ENCODE data around the gene DPP6.
"Not testable (repeated sequence)": the region's sequence is repeated elsewhere in the genome, so short reads cannot be mapped to it uniquely, and the experiment has no call there.

Gene DPP6

GRCh38 chr7:154051006-154051642 is 1.1 kb upstream of the DPP6 start:
- not testable (repeated sequence) for H3K36me3 ChIP-seq; H3K9me3 ChIP-seq (ENCODE audit: severe bottlenecking); H3K27me3 ChIP-seq (ENCODE audit: insufficient read depth, low read depth, severe bottlenecking); H3K27ac ChIP-seq; DNase-seq
- 0 out of 2 replicates have a peak, but pooled peaks have one; percentile 2 for TF ChIP-seq CTCF (IDR thresholded peaks at IDR 0.05; ENCODE audit: low read depth, low read length)
- peak overlapping the region; percentile 31 for H3K4me3 ChIP-seq (ENCODE audit: low read depth, low read length)

GRCh38 chr7:154052530-154053252 is 493 bp downstream of the DPP6 start:
- not testable (repeated sequence) for H3K36me3 ChIP-seq; H3K27me3 ChIP-seq (ENCODE audit: insufficient read depth, low read depth, severe bottlenecking); H3K9me3 ChIP-seq (ENCODE audit: severe bottlenecking); H3K27ac ChIP-seq; DNase-seq
- H3K4me3 ChIP-seq (ENCODE audit: low read depth, low read length): peak overlapping the region; percentile 32

DNA sequence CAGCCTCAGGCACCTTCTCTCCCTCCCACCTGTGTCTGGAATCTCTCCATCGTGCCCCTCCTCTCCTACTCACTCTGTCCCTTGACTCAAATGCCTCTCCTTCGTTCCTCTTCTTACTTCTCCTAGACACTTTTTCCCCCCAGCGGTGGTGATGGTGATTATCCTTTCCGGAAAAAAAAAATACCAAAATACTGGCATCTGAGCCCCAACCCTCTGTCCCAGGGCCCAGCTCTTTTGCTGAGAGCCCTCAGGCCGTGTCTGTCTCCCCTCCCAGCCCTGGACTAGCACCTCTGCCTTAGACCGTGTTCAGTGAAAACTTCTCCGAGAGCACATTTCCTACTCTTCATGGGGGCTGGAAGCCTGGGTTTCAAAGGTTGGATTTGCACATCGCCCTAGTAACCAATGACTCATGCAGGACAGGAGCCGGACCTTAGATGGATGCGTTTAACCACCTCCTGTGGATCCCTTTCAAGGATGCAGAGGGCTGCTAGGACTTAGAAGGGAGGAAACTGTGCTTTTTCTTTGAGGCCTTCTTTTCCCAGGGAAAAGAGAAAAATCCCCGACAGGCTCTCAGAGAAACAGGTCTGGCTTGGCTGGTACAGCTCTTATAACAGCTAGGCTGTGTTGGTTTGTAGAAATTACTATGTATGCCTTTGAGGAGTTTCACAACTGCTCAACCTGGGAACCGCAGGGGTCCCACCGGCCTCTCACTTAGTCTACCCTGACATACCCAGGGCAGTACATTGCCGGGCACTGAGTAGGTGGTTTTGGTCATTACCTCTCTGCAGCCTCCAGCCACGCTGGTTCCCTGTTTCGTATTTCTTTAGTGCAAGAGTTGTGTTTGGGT is 1.5 kb downstream of the DPP6 start:
- not testable (repeated sequence) for DNase-seq; H3K4me3 ChIP-seq (ENCODE audit: low read depth, low read length); H3K36me3 ChIP-seq; H3K9me3 ChIP-seq (ENCODE audit: severe bottlenecking); H3K27ac ChIP-seq; H3K27me3 ChIP-seq (ENCODE audit: insufficient read depth, low read depth, severe bottlenecking)

DNA sequence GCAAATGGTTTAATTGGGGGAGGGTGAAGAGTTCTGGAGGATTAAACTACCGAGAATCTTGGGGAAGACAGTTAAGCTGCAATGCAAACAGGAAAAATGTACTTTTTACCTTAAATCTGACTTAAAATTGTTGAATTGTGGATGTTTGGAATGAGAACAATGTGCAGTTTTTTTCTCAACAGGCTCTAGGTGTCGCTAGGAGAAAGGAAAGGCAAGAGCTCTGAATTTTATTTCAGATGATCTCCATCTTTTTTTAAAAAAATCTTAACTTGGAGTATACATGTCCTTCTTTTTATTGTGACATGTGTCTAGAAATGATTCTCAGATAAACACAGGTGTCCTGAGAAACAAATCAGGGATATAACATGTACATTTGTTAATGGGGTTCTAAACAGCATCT is 2.5 kb downstream of the DPP6 start:
- H3K9me3 ChIP-seq (ENCODE audit: severe bottlenecking); H3K4me3 ChIP-seq (ENCODE audit: low read depth, low read length); H3K27me3 ChIP-seq (ENCODE audit: insufficient read depth, low read depth, severe bottlenecking); DNase-seq; H3K36me3 ChIP-seq; H3K27ac ChIP-seq: not testable (repeated sequence)

GRCh38 chr7:154055491-154056106 is 3.4 kb downstream of the DPP6 start:
- not testable (repeated sequence) for DNase-seq; H3K27me3 ChIP-seq (ENCODE audit: insufficient read depth, low read depth, severe bottlenecking); H3K4me3 ChIP-seq (ENCODE audit: low read depth, low read length); H3K27ac ChIP-seq; H3K36me3 ChIP-seq; H3K9me3 ChIP-seq (ENCODE audit: severe bottlenecking)

GRCh38 chr7:154058783-154059182 is 6.6 kb downstream of the DPP6 start:
- not testable (repeated sequence) for H3K4me3 ChIP-seq (ENCODE audit: low read depth, low read length); H3K27ac ChIP-seq; DNase-seq; H3K27me3 ChIP-seq (ENCODE audit: insufficient read depth, low read depth, severe bottlenecking); H3K9me3 ChIP-seq (ENCODE audit: severe bottlenecking); H3K36me3 ChIP-seq

GRCh38 chr7:154060551-154060950 is 8.4 kb downstream of the DPP6 start:
- not testable (repeated sequence) for H3K4me3 ChIP-seq (ENCODE audit: low read depth, low read length); DNase-seq; H3K27ac ChIP-seq; H3K27me3 ChIP-seq (ENCODE audit: insufficient read depth, low read depth, severe bottlenecking); H3K36me3 ChIP-seq; H3K9me3 ChIP-seq (ENCODE audit: severe bottlenecking)

DNA sequence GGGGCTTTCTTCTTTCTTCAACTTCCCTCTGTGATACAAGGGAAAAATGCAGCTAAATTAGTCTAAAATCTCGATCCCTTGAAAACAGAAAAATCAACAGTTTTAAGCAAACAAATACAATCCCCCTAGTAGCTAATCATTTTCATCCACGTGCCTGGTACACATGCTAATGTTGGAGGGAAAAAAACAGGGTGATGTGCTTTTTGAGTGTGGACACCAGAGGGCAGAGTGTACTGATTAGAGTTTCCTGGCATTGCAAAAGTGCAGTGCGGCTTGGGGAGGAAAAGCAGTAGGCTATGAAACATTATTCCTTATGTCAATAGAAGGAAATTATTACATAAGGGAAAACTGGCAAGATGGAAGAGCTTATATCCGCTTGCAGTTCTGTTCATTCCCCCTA is 19.6 kb downstream of the DPP6 start:
- H3K27ac ChIP-seq; H3K9me3 ChIP-seq (ENCODE audit: severe bottlenecking); H3K36me3 ChIP-seq; H3K4me3 ChIP-seq (ENCODE audit: low read depth, low read length); H3K27me3 ChIP-seq (ENCODE audit: insufficient read depth, low read depth, severe bottlenecking): not testable (repeated sequence)
- TF ChIP-seq CTCF (IDR thresholded peaks at IDR 0.05; ENCODE audit: low read depth, low read length): peak; percentile 34; the same call in 1 of the 2 replicates
- peak; percentile 40 for DNase-seq

DNA sequence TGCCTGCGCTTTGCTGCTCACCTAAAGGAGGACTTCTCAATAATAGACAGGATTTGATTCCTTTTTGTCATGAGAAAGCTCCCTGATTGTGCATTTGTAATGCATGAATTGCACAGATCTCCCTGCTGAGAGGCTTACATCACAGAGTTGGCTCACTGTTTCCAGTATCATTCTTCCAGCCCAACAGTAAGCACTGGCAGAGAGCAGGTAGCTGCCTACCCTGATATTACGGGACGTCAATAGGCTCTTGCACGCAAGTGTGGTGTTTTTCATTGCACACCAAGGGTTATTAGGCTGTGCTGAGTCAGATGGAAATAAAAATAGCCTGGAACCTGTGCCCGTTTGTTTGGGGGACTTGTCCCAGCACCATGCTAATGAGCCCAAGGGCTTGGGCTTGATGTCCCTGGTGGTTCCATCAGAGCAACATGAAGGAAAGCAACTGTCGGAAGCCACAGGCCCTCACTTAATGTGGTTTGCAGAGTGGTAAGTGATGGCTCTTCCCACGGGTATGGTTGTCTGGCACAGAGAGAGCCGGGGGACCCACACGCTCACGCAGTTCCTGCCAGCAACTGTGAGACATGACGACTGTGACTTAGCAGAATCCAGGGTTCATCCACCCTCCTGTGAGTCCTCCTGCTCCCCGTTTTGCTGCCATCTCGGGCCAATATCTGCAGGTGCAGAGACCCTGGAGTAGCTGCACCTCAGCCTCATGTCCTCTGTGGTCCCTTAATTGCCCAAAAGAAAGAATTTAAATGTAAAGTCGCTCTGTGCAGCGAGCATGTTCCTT is 20.4 kb downstream of the DPP6 start:
- not testable (repeated sequence) for H3K4me3 ChIP-seq (ENCODE audit: low read depth, low read length); H3K27me3 ChIP-seq (ENCODE audit: insufficient read depth, low read depth, severe bottlenecking); H3K36me3 ChIP-seq; H3K9me3 ChIP-seq (ENCODE audit: severe bottlenecking); H3K27ac ChIP-seq; DNase-seq

GRCh38 chr7:154078523-154078922 is 26.3 kb downstream of the DPP6 start:
- H3K9me3 ChIP-seq (ENCODE audit: severe bottlenecking); H3K36me3 ChIP-seq; H3K27me3 ChIP-seq (ENCODE audit: insufficient read depth, low read depth, severe bottlenecking); H3K4me3 ChIP-seq (ENCODE audit: low read depth, low read length); DNase-seq; H3K27ac ChIP-seq: not testable (repeated sequence)

GRCh38 chr7:154080249-154080648 is 28.1 kb downstream of the DPP6 start:
- not testable (repeated sequence) for H3K36me3 ChIP-seq, DNase-seq, H3K27ac ChIP-seq

More at GRCh38 chr7:154080249-154080648, 28.1 kb downstream of the DPP6 start:
- not testable (repeated sequence) for H3K4me3 ChIP-seq (ENCODE audit: low read depth, low read length); H3K27me3 ChIP-seq (ENCODE audit: insufficient read depth, low read depth, severe bottlenecking); H3K9me3 ChIP-seq (ENCODE audit: severe bottlenecking)
